ENCODE results near the gene FGF12. TPM values are rescaled to one million over a fixed set of nuclear protein-coding genes. Genes with fewer than 3 reads are reported as not detected.

Gene FGF12
- total and polyA plus RNA-seq, 11 donors, result 21.8 to 420 (median 265) TPM

DNA sequence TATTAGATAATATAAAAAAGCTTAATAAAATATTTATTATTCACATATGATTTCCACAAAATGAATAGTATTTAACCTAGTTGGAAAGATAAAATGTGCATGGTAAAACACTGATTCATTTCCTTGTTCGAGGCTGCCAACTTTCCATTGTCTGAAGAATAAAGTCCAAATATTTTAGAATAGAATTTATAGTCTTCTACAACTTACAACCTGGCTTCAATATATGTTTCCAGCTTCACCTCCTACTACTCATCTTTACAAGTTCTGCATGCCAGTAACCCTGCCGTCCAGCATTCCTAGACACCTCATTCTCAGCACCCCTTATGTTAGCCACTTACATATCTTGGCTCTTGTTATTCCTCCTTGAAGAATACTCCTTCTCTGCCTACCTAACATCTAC lies 244.5 kb downstream of the FGF12 start:
- Histone ChIP-seq H3K27me3 (no peaks in the 10 kb centered on the region), H3K36me3 (no peaks in the 10 kb centered on the region), H3K9me3 (no peaks in the 10 kb centered on the region), H3K4me3 (peak overlapping the region in 10 of 12 donors; percentile 4 to 34 (median 18)), H3K27ac (peak overlapping the region in 4 of 12 donors; percentile 26 to 47 (median 42)), H3K4me1 (peaks cover 0 to 36% (median 6%) of the 10 kb centered on the region in 12 donors)
- no peak for ATAC-seq
- no peak for DNase-seq
- intact Hi-C loops (cut with DNase I), result no loop called here
- TF ChIP-seq, protein P1, sequence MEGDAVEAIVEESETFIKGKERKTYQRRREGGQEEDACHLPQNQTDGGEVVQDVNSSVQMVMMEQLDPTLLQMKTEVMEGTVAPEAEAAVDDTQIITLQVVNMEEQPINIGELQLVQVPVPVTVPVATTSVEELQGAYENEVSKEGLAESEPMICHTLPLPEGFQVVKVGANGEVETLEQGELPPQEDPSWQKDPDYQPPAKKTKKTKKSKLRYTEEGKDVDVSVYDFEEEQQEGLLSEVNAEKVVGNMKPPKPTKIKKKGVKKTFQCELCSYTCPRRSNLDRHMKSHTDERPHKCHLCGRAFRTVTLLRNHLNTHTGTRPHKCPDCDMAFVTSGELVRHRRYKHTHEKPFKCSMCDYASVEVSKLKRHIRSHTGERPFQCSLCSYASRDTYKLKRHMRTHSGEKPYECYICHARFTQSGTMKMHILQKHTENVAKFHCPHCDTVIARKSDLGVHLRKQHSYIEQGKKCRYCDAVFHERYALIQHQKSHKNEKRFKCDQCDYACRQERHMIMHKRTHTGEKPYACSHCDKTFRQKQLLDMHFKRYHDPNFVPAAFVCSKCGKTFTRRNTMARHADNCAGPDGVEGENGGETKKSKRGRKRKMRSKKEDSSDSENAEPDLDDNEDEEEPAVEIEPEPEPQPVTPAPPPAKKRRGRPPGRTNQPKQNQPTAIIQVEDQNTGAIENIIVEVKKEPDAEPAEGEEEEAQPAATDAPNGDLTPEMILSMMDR (IDR thresholded peaks at IDR 0.05), result no peak
- no peak for TF ChIP-seq POLR2A (IDR thresholded peaks at IDR 0.05)
- 44 to 52% (median 45%) methylated on average over 2 of the region's 2 CpGs for WGBS, 4 donors

DNA sequence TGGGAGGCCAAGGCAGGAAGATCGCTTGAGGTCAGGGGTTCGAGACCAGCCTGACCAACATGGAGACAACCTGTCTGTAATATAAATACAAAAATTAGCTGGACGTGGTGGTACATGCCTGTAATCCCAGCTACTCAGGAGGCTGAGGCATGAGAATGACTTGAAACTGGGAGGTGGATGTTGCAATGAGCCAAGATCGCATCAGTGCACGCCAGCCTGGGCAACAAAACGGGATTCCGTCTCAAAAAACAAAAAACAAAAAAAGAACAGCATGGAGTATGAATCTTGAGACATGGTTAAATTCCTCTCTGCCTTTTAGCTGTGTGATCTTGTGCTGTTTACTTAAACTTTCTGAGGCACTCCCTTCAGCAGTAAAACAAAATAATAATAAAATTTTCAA lies 244.9 kb downstream of the FGF12 start:
- Histone ChIP-seq H3K27ac (peak overlapping the region in 2 of 12 donors; percentile 7 to 39), H3K9me3 (no peaks in the 10 kb centered on the region), H3K27me3 (no peaks in the 10 kb centered on the region), H3K4me1 (peaks cover 0 to 32% (median 6%) of the 10 kb centered on the region in 12 donors), H3K4me3 (no peak overlapping the region), H3K36me3 (no peaks in the 10 kb centered on the region)
- no peak for ATAC-seq
- no peak for DNase-seq
- WGBS, 4 donors, result 71 to 86% (median 78%) methylated on average over 7 of the region's 7 CpGs
- intact Hi-C loops (cut with DNase I), result no loop called here
- no peak for TF ChIP-seq POLR2A (IDR thresholded peaks at IDR 0.05)
- TF ChIP-seq, protein P1 (IDR thresholded peaks at IDR 0.05), result no peak

DNA sequence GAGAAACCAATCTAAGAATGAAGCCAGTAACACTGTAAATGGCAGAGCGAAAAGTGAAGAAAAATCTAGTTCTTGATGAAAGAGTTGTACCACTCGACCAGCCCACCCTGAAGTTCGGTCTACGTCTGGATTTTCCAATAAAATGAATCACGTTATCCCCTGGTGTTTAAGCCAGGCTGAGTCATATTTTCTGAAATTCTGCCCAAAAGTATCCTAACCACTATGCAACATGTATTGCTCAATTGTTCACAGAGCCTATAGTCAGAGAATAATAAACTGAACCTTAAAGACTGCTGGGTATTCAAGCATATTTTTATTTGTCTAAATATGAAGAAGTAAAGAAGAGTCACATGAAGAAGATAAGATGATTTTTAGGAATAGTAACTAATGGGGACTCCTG lies 245.7 kb downstream of the FGF12 start:
- Histone ChIP-seq H3K27me3 (no peaks in the 10 kb centered on the region), H3K27ac (no peak overlapping the region), H3K9me3 (no peaks in the 10 kb centered on the region), H3K36me3 (no peaks in the 10 kb centered on the region), H3K4me3 (no peak overlapping the region), H3K4me1 (peaks cover 0 to 24% (median 6%) of the 10 kb centered on the region in 12 donors)
- no peak for TF ChIP-seq POLR2A (IDR thresholded peaks at IDR 0.05)
- DNase-seq (no peak), ATAC-seq (no peak)
- intact Hi-C loops (cut with DNase I), result no loop called here
- 84 to 91% (median 89%) methylated on average over 5 of the region's 5 CpGs for WGBS, 4 donors

DNA sequence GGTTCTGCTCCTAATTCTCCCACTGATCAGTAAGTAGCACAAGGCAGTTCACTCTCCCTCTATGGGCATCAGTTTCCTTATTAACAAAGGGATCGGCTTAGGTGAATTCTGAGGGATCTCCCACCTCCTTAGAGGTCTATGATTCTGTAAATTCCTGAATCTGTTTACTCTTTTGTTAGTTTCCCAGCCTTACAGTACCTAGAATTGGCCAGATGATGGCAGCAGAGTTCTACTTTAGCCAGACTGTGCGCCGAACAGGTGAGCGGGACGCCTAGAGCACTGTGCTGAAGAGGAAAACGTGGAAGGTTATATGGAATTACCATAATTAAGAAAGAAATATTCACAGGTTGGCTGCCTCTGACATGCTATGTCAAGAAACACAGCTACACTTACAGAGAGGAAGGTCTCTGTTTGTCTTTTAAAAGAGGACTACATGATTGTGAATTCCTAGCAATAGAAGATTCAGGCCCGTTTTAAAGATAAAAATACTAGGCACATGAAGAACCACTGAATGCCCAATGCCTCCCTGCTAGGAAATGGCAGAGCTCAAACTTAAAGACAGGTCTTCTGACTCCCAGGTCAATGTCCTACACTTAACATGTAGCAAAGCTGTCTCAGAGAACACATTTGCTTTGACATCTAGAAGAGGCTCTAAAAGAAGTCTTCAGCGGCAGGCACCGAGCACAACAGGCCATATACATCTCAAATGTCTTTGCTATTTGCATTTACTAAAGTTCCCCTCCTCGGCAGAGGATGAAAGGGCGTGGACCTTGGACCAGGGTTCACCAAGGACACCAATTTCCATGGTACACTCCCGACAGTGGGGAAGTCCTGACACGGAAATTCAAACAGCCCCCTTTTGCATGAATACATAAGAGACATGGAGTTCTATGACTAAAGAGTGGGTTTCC lies 259.9 kb downstream of the FGF12 start:
- Histone ChIP-seq H3K9me3 (no peaks in the 10 kb centered on the region), H3K36me3 (no peaks in the 10 kb centered on the region), H3K27me3 (peaks cover 0 to 2% (median 0%) of the 10 kb centered on the region in 9 donors), H3K4me3 (no peak overlapping the region), H3K4me1 (peaks cover 0 to 5% (median 0%) of the 10 kb centered on the region in 12 donors), H3K27ac (peak overlapping the region in 1 of 12 donors; percentile 6)
- DNase-seq, result peak in 4 of 5 donors; percentile 33 to 45 (median 38)
- 26 to 30% (median 29%) methylated on average over 13 of the region's 13 CpGs for WGBS, 4 donors
- intact Hi-C loops (cut with DNase I), result loop anchor here (1.0 to 10.0 kb wide), 7 partner anchors 99 to 340 kb away; no protein-coding TSS in a partner anchor
- TF ChIP-seq, protein P1 (IDR thresholded peaks at IDR 0.05), result peak; percentile 83 to 97 (median 92)
- TF ChIP-seq POLR2A (IDR thresholded peaks at IDR 0.05), result no peak
- ATAC-seq, result peak; percentile 45 to 85 (median 80)
